Small intestine (tissue), 16 donors: ENCODE data around the gene MTHFD1. TPM values are rescaled to one million over a fixed set of nuclear protein-coding genes. Genes with fewer than 3 reads are reported as not detected.

Experiments used
- DNase-seq, 2 donors: peaks; one replicate each; pipeline versions ENCODE4 v3.0.0 to v3.0.0-alpha.2; 2013
- FAIRE-seq: peaks from 2 replicates; lab custom pipeline; 2012; peaks lifted over from hg19 to GRCh38; lab: Jason Lieb, UNC
- H3K27ac ChIP-seq, 3 donors: one replicate each; pipeline ENCODE4 v1.5.1; 2013; ENCODE audit warnings: low read length in 2 of 3, mild to moderate bottlenecking in 2 of 3, control low read depth in 1 of 3, inconsistent platforms in 1 of 3, low read depth in 1 of 3, moderate library complexity in 1 of 3
- H3K27me3 ChIP-seq, 3 donors: one replicate each; pipeline ENCODE4 v1.6.1; 2013; ENCODE audit warnings: low read length in 3 of 3, inconsistent platforms in 1 of 3; ENCODE audit not compliant: control insufficient read depth in 3 of 3, insufficient read depth in 3 of 3
- H3K36me3 ChIP-seq, 3 donors: one replicate each; pipeline ENCODE4 v1.6.1; 2013; ENCODE audit warnings: low read length in 3 of 3, inconsistent platforms in 1 of 3, low read depth in 1 of 3, mild to moderate bottlenecking in 1 of 3, moderate library complexity in 1 of 3; ENCODE audit not compliant: control insufficient read depth in 3 of 3, insufficient read depth in 2 of 3
- H3K4me1 ChIP-seq, 3 donors: one replicate each; pipeline ENCODE4 v1.6.1; 2013; ENCODE audit warnings: low read length in 2 of 3, inconsistent platforms in 1 of 3, low read depth in 1 of 3, mild to moderate bottlenecking in 1 of 3, moderate library complexity in 1 of 3; ENCODE audit not compliant: control insufficient read depth in 3 of 3, insufficient read depth in 2 of 3
- H3K4me3 ChIP-seq, 3 donors: one replicate each; pipeline ENCODE4 v1.5.1; 2013; ENCODE audit warnings: low read length in 3 of 3, control low read depth in 1 of 3, inconsistent platforms in 1 of 3, low read depth in 1 of 3, mild to moderate bottlenecking in 1 of 3, moderate library complexity in 1 of 3
- H3K9me3 ChIP-seq, 2 donors: one replicate each; pipeline ENCODE4 v1.6.1; 2013; ENCODE audit warnings: low read depth in 1 of 2, low read length in 1 of 2; ENCODE audit not compliant: control insufficient read depth in 2 of 2, insufficient read depth in 1 of 2
- WGBS, 3 donors: extraction: QIAGEN DNeasy Blood & Tissue Kit; methylation state at CpG; one replicate each; pipeline ENCODE4 v1.1.7; 2013; 5-methylcytosine and 5-hydroxymethylcytosine counted together
- long read RNA-seq, 10 donors: transcript quantifications; one replicate each; lab custom pipeline, GENCODE V29; 2026
- polyA plus RNA-seq, 4 donors: library from polyadenylated mRNA; stranded (reverse) in 3 of 4; unstranded in 1 of 4; fragments of 200-250 nt in 3 of 4; fragments of 120-200 nt in 1 of 4; gene quantifications; one replicate each; pipeline versions ENCODE4 v1.2.1 to v1.2.3, GENCODE V29; 2013
- donor health status: healthy with polysubstance abuse.
- donor health status: control.
- donor health status: control.
- donor health status: Bipolar disorder and iron deficiency.
- donor health status: healthy.

MTHFD1 gene
- 10 to 100 TPM; 12.4 to 62.2 (median 32.1) TPM for polyA plus RNA-seq
- long read RNA-seq, donor 1 = 0 reads
- long read RNA-seq, donor 2, partial matches to known transcripts = 0 of 3 reads
- long read RNA-seq, donor 2, other reads (novel, unspliced or antisense) = 0 of 3 reads
- long read RNA-seq, donor 3, partial matches to known transcripts = 5 of 9 reads
- long read RNA-seq, donor 3, other reads (novel, unspliced or antisense) = 0 of 9 reads
- long read RNA-seq, donor 4 = 0 reads
- long read RNA-seq, donor 5, partial matches to known transcripts = 0 of 1 reads
- long read RNA-seq, donor 5, other reads (novel, unspliced or antisense) = 0 of 1 reads
- long read RNA-seq, donor 6, transcript MTHFD1-201 (28 exons, 3,136 nt) = major isoform, 5 of 6 reads
- long read RNA-seq, donor 6, partial matches to known transcripts = 0 of 6 reads
- long read RNA-seq, donor 6, other reads (novel, unspliced or antisense) = 0 of 6 reads
- long read RNA-seq, donor 7 = 0 reads
- long read RNA-seq, donor 8 = 0 reads
- long read RNA-seq, donor 9 = 0 reads
- long read RNA-seq, donor 10, transcript MTHFD1-201 (28 exons, 3,136 nt) = major isoform, 6 of 8 reads
- long read RNA-seq, donor 10, partial matches to known transcripts = 0 of 8 reads
- long read RNA-seq, donor 10, other reads (novel, unspliced or antisense) = 0 of 8 reads

DNA sequence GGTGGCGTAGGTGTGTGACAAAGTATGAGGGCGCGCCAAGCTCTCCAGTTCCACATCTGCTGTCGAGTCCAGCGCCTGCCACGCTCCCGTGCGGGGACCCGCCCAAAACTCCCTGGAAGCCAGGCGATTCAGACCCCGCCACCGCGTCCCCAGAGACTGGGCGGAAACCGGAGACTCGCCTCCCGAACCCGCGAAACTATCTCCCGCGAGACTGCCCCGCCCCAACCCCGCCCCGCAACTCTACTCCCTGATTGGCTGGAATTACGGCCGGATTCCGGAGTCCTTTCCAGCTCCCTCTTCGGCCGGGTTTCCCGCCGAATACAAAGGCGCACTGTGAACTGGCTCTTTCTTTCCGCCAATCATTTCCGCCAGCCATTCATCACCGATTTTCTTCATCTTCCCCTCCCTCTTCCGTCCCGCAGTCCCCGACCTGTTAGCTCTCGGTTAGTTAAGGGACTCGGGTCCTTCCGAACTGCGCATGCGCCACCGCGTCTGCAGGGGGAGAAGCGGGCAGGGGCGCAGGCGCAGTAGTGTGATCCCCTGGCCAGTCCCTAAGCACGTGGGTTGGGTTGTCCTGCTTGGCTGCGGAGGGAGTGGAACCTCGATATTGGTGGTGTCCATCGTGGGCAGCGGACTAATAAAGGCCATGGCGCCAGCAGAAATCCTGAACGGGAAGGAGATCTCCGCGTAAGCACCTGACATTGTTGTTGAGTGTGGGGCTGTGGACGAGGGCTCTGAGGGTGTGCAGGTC, at the start of gene MTHFD1:
TSS of gene MTHFD1 (plus strand) at position 572 of the 751 bp plus-strand sequence. CDS start at position 647, 75 bp downstream.
- H3K27me3 ChIP-seq = no peaks in the 10 kb centered on the region
- DNase-seq (peak; percentile 98 to 100), FAIRE-seq (no peak)
- peaks cover 0 to 10% (median 0%) of the 10 kb centered on the region in 3 donors for H3K36me3 ChIP-seq
- H3K4me1 ChIP-seq = peaks cover 0 to 6% (median 0%) of the 10 kb centered on the region in 3 donors
- H3K4me3 ChIP-seq = peak within 1 kb of the TSS; percentile 64 to 82 (median 76)
- no peaks in the 10 kb centered on the region for H3K9me3 ChIP-seq
- WGBS, 3 donors = 0 to 1% (median 0%) methylated on average over 51 to 58 of the region's 58 CpGs
- H3K27ac ChIP-seq = peak within 1 kb of the TSS; percentile 58 to 95 (median 84)

DNA sequence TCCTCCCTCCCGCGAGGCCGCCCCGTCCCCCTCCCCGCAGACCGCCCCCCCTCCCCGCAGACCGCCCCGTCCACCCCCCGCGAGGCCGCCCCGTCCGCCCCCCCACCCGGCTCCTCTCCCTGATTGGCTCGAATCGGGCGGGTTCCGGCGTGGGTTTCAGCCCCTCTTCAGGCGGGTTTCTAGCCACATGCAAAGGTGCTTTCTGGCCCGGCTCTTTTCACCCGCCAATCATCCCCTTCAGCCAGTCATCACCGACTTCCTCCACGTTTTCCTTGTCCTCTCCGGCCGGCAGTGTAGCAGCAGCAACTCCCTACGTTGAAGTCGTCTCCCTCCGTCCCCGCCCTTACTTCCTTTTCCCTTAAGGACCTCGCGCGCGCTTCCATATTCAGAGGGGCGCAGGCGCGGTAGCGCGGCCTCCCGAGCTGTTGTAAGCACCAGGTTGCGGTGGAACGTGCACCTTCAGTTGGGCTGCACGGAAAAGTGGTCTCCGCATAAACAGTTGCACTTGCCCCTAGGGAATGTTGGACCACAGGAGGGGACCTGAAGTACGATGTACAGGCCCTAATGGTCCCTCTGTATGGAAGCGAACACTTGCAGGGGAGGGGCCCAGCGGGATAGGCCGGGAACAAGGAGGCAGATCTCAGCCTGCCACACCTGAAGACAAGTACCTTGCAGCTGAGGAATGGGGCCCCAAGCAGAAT, 49.4 kb upstream of the MTHFD1 start:
- Histone ChIP-seq H3K9me3 (peaks cover 0 to 4% of the 10 kb centered on the region in 2 donors), H3K4me1 (peaks cover 0 to 5% (median 0%) of the 10 kb centered on the region in 3 donors), H3K36me3 (no peaks in the 10 kb centered on the region), H3K27ac (peak overlapping the region in 2 of 3 donors; percentile 92 to 97), H3K27me3 (no peaks in the 10 kb centered on the region), H3K4me3 (peak overlapping the region; percentile 62 to 92 (median 69))
- no peak for FAIRE-seq
- DNase-seq = peak; percentile 97
- 0 to 2% (median 1%) methylated on average over 35 to 49 of the region's 49 CpGs for WGBS, 3 donors

DNA sequence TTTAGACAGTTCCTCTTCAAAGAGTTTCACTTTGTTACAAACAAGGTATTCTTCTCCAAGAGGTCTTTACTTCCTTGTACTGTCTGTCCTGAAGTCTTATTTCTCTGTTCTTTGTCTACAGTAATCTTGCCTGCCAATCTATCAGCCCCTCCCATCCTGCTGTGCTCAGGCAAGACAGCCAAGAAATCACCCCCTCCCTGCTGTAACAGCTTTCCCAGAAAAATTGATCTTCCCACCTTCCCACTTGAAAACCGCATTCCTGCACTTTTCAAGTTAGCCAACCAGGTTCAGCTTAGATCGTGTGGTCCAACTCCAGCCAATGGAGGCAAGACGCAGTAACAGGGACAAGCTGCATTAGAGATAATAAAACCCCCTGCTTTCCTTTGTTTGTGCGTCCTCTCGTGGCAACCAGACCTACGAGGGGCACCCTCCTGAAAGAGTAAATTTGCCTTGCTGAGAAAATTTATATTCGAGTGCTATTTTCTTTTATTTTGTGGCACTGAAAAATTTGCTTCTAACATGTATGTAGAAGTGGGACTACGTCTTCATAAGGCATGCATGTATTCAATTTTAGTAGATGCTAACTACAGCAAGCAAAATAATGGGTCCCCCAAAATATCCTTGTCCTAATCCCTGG, 47.5 kb upstream of the MTHFD1 start:
- WGBS, 3 donors = 91 to 98% (median 98%) methylated on average over 8 of the region's 8 CpGs
- H3K4me3 ChIP-seq = no peak overlapping the region
- H3K9me3 ChIP-seq = peaks cover 0 to 4% of the 10 kb centered on the region in 2 donors

DNA sequence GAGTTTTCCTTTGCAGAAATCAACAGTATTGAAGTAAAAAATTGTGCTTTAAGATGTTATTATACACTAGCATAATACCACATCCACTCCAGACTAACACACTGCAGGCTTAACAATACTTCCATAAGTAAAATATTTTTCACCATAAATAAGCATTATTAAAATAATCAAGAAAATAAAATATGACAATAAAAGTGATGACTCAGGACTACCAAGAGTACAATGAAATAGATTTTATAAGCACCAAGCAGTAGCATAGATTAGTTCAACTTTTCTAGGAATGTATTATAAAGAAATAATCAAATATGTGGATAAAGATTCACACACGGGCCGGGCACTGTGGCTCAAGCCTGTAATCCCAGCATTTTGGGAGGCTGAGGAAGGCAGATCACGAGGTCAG, 40.4 kb upstream of the MTHFD1 start:
- Histone ChIP-seq H3K27me3 (no peaks in the 10 kb centered on the region), H3K9me3 (no peaks in the 10 kb centered on the region), H3K4me3 (no peak overlapping the region), H3K36me3 (no peaks in the 10 kb centered on the region), H3K4me1 (no peaks in the 10 kb centered on the region), H3K27ac (no peak overlapping the region)
- DNase-seq (no peak), FAIRE-seq (no peak)
- 93 to 98% (median 94%) methylated on average over 3 of the region's 3 CpGs for WGBS, 3 donors

More for the DNA sequence above, 47.5 kb upstream of the MTHFD1 start:
- H3K4me1 ChIP-seq = peaks cover 0 to 5% (median 0%) of the 10 kb centered on the region in 3 donors
- no peak overlapping the region for H3K27ac ChIP-seq
- H3K27me3 ChIP-seq = no peaks in the 10 kb centered on the region
- H3K36me3 ChIP-seq = no peaks in the 10 kb centered on the region
- FAIRE-seq (no peak), DNase-seq (no peak)

DNA sequence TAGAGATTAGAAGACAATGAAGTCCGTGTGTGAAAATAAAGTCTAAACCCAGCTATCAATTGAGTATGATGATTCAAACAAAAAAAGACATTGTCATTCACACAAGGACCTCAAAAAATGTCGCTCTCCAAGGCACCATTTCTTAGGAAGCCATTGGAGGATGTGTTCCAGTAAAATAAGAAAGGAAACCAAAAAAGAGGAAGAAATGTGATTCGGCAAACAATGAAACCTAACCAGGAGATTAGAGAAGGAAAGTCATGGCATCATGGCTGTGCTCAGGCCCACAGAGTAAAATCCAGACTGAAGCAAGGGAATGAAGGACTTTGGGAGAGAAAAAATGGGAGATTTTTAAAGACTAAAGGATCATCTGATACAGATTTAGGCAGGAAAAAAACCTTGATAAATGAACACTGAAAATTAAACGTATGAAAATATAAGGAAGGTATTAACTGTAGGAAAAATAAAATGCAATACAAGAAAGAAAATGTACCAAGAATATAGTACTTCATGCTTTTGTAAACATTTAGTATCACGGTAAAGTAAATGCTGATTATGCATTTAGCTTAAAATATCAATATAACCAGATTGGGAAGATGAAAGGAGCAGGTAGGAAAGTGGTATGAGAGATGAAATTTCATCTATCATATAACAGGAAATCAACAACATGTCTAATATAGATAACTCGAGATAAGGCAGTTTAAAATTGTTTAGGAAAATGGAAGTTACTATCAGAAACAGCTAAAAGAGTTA, 38.2 kb upstream of the MTHFD1 start:
- H3K4me3 ChIP-seq = no peak overlapping the region
- H3K9me3 ChIP-seq = no peaks in the 10 kb centered on the region
- no peaks in the 10 kb centered on the region for H3K27me3 ChIP-seq
- FAIRE-seq = no peak
- H3K27ac ChIP-seq = no peak overlapping the region
- H3K4me1 ChIP-seq = no peaks in the 10 kb centered on the region
- no peaks in the 10 kb centered on the region for H3K36me3 ChIP-seq
- DNase-seq = no peak
- WGBS, 3 donors = 84 to 90% (median 86%) methylated on average over 6 of the region's 6 CpGs

DNA sequence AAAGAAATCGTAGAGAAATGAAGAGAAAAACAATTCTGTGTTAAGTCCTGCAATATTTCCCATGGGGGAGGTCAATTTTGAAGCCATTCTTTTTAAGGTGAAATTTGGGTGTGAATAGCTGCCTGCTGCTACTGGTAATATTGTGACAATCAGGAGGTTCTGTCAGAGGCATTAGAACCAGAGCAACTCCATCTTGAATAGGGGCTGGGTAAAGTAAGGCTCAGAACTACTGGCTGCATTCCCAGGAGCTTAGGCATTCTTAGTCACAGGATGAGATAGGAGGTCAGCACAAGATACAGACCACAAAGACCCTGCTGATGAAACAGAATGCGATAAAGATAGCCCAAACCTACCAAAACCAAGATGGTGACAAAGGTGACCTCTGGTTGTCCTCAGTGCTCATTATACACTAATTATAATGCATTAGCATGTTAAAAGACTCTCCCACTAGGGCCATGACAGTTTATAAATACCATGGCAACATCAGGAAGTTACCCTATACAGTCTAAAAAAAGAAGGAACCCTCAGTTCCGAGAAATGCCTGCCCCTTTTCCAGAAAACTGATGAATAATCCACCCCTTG, 24.8 kb upstream of the MTHFD1 start:
- Histone ChIP-seq H3K9me3 (no peaks in the 10 kb centered on the region), H3K27me3 (no peaks in the 10 kb centered on the region), H3K4me1 (no peaks in the 10 kb centered on the region), H3K27ac (no peak overlapping the region), H3K36me3 (no peaks in the 10 kb centered on the region), H3K4me3 (no peak overlapping the region)
- FAIRE-seq (no peak), DNase-seq (no peak)
- WGBS, 3 donors = 82 to 88% (median 88%) methylated on average over 3 of the region's 3 CpGs

DNA sequence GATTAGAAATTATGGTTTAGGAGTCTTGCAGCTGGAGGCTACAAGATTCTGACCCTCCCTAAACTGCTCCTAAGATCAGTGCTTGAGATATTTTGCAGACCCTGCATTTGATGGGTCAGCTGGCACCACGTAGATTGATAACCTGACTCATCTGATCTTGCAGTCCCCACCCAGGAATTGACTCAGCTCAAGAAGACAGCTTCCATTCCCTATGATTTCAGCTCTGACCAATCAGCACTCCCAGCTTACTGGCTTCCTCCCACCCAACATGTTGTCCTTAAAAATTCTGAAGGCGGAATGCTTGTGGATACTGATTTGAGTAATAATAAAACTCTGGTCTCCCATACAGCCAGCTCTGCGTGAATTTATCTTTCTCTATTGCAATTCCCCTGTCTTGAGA, 23.2 kb upstream of the MTHFD1 start:
- no peak for FAIRE-seq

More for the DNA sequence above, 23.2 kb upstream of the MTHFD1 start:
- no peaks in the 10 kb centered on the region for H3K36me3 ChIP-seq
- no peaks in the 10 kb centered on the region for H3K4me1 ChIP-seq
- no peaks in the 10 kb centered on the region for H3K27me3 ChIP-seq
- no peak overlapping the region for H3K4me3 ChIP-seq
- no peak overlapping the region for H3K27ac ChIP-seq
- WGBS, 3 donors = 78 to 89% (median 86%) methylated on average over 3 of the region's 3 CpGs
- H3K9me3 ChIP-seq = no peaks in the 10 kb centered on the region
- DNase-seq = no peak
